Osteoblast (primary cell): Measurements from ENCODE around the gene ZFX. TPM values are rescaled to one million over a fixed set of nuclear protein-coding genes. Genes with fewer than 3 reads are reported as not detected.

Experiments used
- DNase-seq: peaks from one replicate; pipeline ENCODE4 v3.0.0; 2011; ENCODE audit warnings: low spot score, mixed read lengths; ENCODE audit not compliant: insufficient read length; ENCODE audit errors: missing footprints
- H2AFZ ChIP-seq: 2 replicates; pipeline ENCODE4 v1.6.0; 2011; ENCODE audit warnings: mild to moderate bottlenecking, low read length
- H3K27ac ChIP-seq: 2 replicates; pipeline ENCODE4 v1.5.1; 2011; ENCODE audit warnings: mild to moderate bottlenecking, low read depth, low read length, moderate library complexity
- H3K27me3 ChIP-seq: 2 replicates; pipeline ENCODE4 v1.6.0; 2012; ENCODE audit warnings: mild to moderate bottlenecking, control low read depth, inconsistent platforms, low read length, moderate library complexity; ENCODE audit not compliant: insufficient read depth
- H3K36me3 ChIP-seq: 2 replicates; pipeline ENCODE4 v1.5.1; 2011; ENCODE audit warnings: mild to moderate bottlenecking, low read length, control low read depth, moderate library complexity; ENCODE audit not compliant: insufficient read depth
- H3K4me1 ChIP-seq: 2 replicates; pipeline ENCODE4 v1.5.1; 2011; ENCODE audit warnings: mild to moderate bottlenecking, low read length, control low read depth, moderate library complexity; ENCODE audit not compliant: insufficient read depth
- H3K4me2 ChIP-seq: 2 replicates; pipeline ENCODE4 v1.6.0; 2011; ENCODE audit warnings: mild to moderate bottlenecking, low read length; ENCODE audit not compliant: insufficient read depth
- H3K4me3 ChIP-seq: fragments of 200-600 bp; sonication (generic); 3 replicates; pipeline ENCODE4 v1.5.1; 2012; ENCODE audit warnings: mild to moderate bottlenecking, low read length, inconsistent platforms; ENCODE audit not compliant: insufficient read depth
- H3K79me2 ChIP-seq: 2 replicates; pipeline ENCODE4 v1.6.0; 2012; ENCODE audit warnings: mild to moderate bottlenecking, low read length, control low read depth, inconsistent platforms; ENCODE audit not compliant: insufficient read depth
- H3K9me3 ChIP-seq: 2 replicates; pipeline ENCODE4 v1.5.1; 2011; ENCODE audit warnings: low read depth, low read length, control low read depth
- H4K20me1 ChIP-seq: 2 replicates; pipeline ENCODE4 v1.6.0; 2012; ENCODE audit warnings: mild to moderate bottlenecking, low read length, control low read depth; ENCODE audit not compliant: insufficient read depth
- CTCF ChIP-seq: IDR thresholded peaks from 2 replicates; pipeline ENCODE4 v1.5.1; 2011; ENCODE audit warnings: mild to moderate bottlenecking, low read depth, low read length, moderate library complexity; ENCODE audit errors: extremely low read depth
- total RNA-seq: library from RNA; depleted of rRNA; stranded (reverse); fragments of >200 nt; gene quantifications from 2 replicates; pipeline ENCODE4 v1.2.3, GENCODE V29; 2012

ZFX gene
- total RNA-seq, 1 donor, result 50.7 TPM

- Histone ChIP-seq H2AFZ (no peak overlapping the region), H3K4me2 (no peak overlapping the region), H3K36me3 (peaks cover 52% of the 10 kb centered on the region), H3K27ac (no peak overlapping the region), H3K9me3 (no peaks in the 10 kb centered on the region), H3K27me3 (no peaks in the 10 kb centered on the region), H3K79me2 (peaks cover 77% of the 10 kb centered on the region), H3K4me3 (no peak overlapping the region), H4K20me1 (peaks cover 49% of the 10 kb centered on the region), H3K4me1 (no peaks in the 10 kb centered on the region)
- no peak for TF ChIP-seq CTCF
- DNase-seq, result no peak
These were observed 28.9 kb downstream of the ZFX start for GRCh38 chrX:24178441-24178840.

- DNase-seq, result no peak
- no peak overlapping the region for H3K4me3 ChIP-seq
- peaks cover 62% of the 10 kb centered on the region for H4K20me1 ChIP-seq
- no peak overlapping the region for H3K27ac ChIP-seq
- TF ChIP-seq CTCF, result no peak
- no peaks in the 10 kb centered on the region for H3K4me1 ChIP-seq
- no peaks in the 10 kb centered on the region for H3K9me3 ChIP-seq
- no peak overlapping the region for H2AFZ ChIP-seq
- H3K4me2 ChIP-seq, result no peak overlapping the region
- no peaks in the 10 kb centered on the region for H3K27me3 ChIP-seq
- peaks cover 94% of the 10 kb centered on the region for H3K79me2 ChIP-seq
- peaks cover 28% of the 10 kb centered on the region for H3K36me3 ChIP-seq
These were observed 34.5 kb downstream of the ZFX start for GRCh38 chrX:24184018-24184417.

GRCh38 chrX:24186483-24186882 is 37.0 kb downstream of the ZFX start:
- Histone ChIP-seq H3K27me3 (no peaks in the 10 kb centered on the region), H3K4me3 (no peak overlapping the region), H3K4me1 (peaks cover 4% of the 10 kb centered on the region), H3K4me2 (no peak overlapping the region), H3K79me2 (peaks cover 95% of the 10 kb centered on the region), H4K20me1 (peaks cover 68% of the 10 kb centered on the region), H2AFZ (no peak overlapping the region), H3K27ac (no peak overlapping the region), H3K36me3 (peaks cover 14% of the 10 kb centered on the region), H3K9me3 (no peaks in the 10 kb centered on the region)
- DNase-seq, result no peak
- no peak for TF ChIP-seq CTCF

- Histone ChIP-seq H2AFZ (no peak overlapping the region), H3K4me3 (no peak overlapping the region), H3K9me3 (no peaks in the 10 kb centered on the region), H3K36me3 (peaks cover 16% of the 10 kb centered on the region), H3K4me1 (peaks cover 4% of the 10 kb centered on the region), H4K20me1 (peaks cover 66% of the 10 kb centered on the region), H3K27ac (no peak overlapping the region), H3K4me2 (no peak overlapping the region), H3K79me2 (peaks cover 95% of the 10 kb centered on the region), H3K27me3 (no peaks in the 10 kb centered on the region)
- DNase-seq, result no peak
- no peak for TF ChIP-seq CTCF
These were observed 37.5 kb downstream of the ZFX start for GRCh38 chrX:24186986-24187385.
